Osteocyte (in vitro differentiated cells): ENCODE measurements around the gene IGHMBP2. TPM values are rescaled to one million over a fixed set of nuclear protein-coding genes. Genes with fewer than 3 reads are reported as not detected.
"Not testable (repeated sequence)": the region's sequence is repeated elsewhere in the genome, so short reads cannot be mapped to it uniquely, and the experiment has no call there.

Experiments used
- DNase-seq: peaks from one replicate; pipeline ENCODE4 v3.0.0; 2021; ENCODE audit warnings: mixed read lengths; ENCODE audit not compliant: unreplicated experiment; ENCODE audit errors: extremely low spot score
- H3K27ac Mint-ChIP-seq: one replicate; pipeline ENCODE4 v1.8.0; 2021; ENCODE audit warnings: mild to moderate bottlenecking, mixed read lengths; ENCODE audit not compliant: unreplicated experiment
- H3K27me3 Mint-ChIP-seq: one replicate; pipeline ENCODE4 v1.8.0; 2021; ENCODE audit warnings: mixed read lengths; ENCODE audit not compliant: unreplicated experiment
- H3K36me3 Mint-ChIP-seq: one replicate; pipeline ENCODE4 v1.8.0; 2021; ENCODE audit warnings: mixed read lengths; ENCODE audit not compliant: unreplicated experiment
- H3K4me1 Mint-ChIP-seq: one replicate; pipeline ENCODE4 v1.8.0; 2021; ENCODE audit warnings: mixed read lengths; ENCODE audit not compliant: unreplicated experiment
- H3K4me3 Mint-ChIP-seq: one replicate; pipeline ENCODE4 v1.8.0; 2021; ENCODE audit warnings: mild to moderate bottlenecking, moderate library complexity, mixed read lengths; ENCODE audit not compliant: unreplicated experiment
- H3K9me3 Mint-ChIP-seq: one replicate; pipeline ENCODE4 v1.8.0; 2021; ENCODE audit warnings: mixed read lengths; ENCODE audit not compliant: unreplicated experiment
- long read RNA-seq: library from polyadenylated mRNA; unstranded; transcript quantifications from one replicate; pipeline ENCODE4 v2.0.0, GENCODE V29; 2021
- total RNA-seq: library from RNA; stranded (reverse); gene quantifications from 2 replicates; pipeline ENCODE4 v1.2.1, GENCODE V29; 2021
- TF ChIP-seq, protein P1 (sequence below): fragments of 200-600 bp; sonication (generic); IDR thresholded peaks from 2 replicates; pipeline ENCODE4 v1.5.0; 2021; ENCODE audit warnings: antibody characterized with exemption, mild to moderate bottlenecking, moderate library complexity

The IGHMBP2 gene
- total RNA-seq = 29.7 and 30.5 TPM in 2 replicates
- long read RNA-seq, partial matches to known transcripts = 8 of 12 reads
- long read RNA-seq, other reads (novel, unspliced or antisense) = 4 of 12 reads

DNA sequence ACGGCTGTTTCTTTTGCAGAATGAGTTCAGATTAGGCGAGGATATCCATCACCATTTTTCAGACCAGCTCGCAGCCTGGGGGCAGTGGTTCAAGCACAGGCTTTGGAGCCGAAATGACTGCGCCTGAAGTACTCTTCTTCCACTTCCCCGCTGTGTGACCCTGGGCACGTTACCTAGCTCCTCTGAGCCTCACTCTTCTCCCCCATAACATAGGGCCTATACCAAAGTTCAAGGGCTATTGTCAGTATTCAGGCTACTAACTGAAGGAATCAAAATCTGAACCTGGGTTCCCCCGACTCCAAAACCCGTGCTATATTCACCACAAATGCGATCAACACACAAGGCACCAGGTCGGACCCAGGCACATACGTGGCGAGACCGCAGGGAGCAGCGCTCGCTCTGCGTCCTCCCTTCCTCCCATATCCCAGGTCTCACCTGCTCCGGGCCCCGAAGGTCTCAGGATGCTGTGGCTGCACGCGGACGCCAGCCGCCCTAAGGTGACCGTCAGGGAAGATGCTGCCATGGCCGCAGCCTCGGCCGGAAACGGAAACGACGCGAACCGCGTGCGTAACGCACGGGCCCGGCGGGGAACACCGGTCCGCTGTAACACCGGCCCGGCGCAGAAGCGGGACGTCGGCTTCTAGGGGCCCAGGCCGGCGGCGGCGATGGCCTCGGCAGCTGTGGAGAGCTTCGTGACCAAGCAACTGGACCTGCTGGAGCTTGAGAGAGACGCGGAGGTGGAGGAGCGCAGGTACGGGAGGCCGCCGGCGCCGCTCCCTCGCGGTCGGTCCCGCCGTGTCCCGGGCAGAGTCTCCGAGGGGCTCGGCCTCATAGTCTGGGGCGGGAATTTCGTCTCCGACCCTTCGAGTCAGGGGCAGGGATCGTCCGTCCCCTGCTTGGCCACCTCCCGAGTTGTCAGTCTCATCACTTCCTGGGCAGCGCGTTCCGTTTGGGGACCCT is at the start of gene IGHMBP2, which contains the start of gene MRPL21:
Gene IGHMBP2, plus strand, starts transcription at position 604 of the 960 bp plus-strand sequence. Its CDS starts 62 bp downstream, at position 666.
Gene MRPL21, minus strand, starts transcription at position 545 of the 960 bp plus-strand sequence. Its CDS starts 22 bp downstream, at position 523.
- peaks cover 27% of the 10 kb centered on the region for H3K36me3 Mint-ChIP-seq
- no peaks in the 10 kb centered on the region for H3K9me3 Mint-ChIP-seq
- peaks cover 36% of the 10 kb centered on the region for H3K4me1 Mint-ChIP-seq
- H3K27me3 Mint-ChIP-seq = no peaks in the 10 kb centered on the region
- DNase-seq = peak; percentile 94
- H3K27ac Mint-ChIP-seq = peak within 1 kb of the TSS; percentile 94
- peak within 1 kb of the TSS; percentile 99 for H3K4me3 Mint-ChIP-seq
- TF ChIP-seq, protein P1, sequence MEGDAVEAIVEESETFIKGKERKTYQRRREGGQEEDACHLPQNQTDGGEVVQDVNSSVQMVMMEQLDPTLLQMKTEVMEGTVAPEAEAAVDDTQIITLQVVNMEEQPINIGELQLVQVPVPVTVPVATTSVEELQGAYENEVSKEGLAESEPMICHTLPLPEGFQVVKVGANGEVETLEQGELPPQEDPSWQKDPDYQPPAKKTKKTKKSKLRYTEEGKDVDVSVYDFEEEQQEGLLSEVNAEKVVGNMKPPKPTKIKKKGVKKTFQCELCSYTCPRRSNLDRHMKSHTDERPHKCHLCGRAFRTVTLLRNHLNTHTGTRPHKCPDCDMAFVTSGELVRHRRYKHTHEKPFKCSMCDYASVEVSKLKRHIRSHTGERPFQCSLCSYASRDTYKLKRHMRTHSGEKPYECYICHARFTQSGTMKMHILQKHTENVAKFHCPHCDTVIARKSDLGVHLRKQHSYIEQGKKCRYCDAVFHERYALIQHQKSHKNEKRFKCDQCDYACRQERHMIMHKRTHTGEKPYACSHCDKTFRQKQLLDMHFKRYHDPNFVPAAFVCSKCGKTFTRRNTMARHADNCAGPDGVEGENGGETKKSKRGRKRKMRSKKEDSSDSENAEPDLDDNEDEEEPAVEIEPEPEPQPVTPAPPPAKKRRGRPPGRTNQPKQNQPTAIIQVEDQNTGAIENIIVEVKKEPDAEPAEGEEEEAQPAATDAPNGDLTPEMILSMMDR = no peak

DNA sequence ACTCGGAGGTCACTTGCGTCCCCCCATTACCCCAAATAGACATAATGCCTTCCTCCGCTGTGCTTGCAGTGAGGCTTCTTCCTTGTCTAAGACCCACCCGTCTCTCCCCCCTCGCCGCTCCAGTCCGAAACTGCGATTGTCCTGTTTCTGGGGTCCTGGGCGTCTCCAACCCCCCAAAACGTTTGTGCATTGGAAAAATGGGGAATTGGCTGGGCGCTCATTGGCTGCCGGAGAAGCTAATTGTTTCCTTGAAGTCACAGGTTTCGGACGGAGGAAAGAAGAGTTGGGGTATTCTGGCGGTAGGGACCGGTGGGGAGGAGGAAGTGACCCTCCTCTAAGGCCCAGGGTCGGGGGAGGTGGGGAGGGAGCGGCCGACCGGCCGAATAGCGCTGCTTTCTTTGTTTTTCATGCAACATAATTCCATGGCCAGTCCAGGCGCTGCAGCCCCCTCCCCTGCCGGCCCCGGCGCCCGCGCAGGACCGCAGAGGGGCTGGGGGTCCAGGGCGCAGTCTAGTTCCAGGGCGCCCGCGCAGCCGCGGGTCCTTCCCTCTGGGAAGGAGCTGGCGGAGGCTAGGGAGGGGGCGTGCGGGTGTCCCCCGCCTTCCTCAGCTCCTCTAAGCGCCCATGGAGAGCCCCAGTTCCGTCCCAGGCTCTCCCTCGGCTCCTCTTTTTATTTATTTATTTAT is 49.3 kb upstream of the IGHMBP2 start:
- Mint-ChIP-seq H3K27ac (no peak overlapping the region), H3K36me3 (no peaks in the 10 kb centered on the region), H3K27me3 (peaks cover 10% of the 10 kb centered on the region), H3K9me3 (no peaks in the 10 kb centered on the region), H3K4me3 (peak overlapping the region; percentile 57), H3K4me1 (peaks cover 11% of the 10 kb centered on the region)
- no peak for DNase-seq
- TF ChIP-seq, protein P1 = no peak

DNA sequence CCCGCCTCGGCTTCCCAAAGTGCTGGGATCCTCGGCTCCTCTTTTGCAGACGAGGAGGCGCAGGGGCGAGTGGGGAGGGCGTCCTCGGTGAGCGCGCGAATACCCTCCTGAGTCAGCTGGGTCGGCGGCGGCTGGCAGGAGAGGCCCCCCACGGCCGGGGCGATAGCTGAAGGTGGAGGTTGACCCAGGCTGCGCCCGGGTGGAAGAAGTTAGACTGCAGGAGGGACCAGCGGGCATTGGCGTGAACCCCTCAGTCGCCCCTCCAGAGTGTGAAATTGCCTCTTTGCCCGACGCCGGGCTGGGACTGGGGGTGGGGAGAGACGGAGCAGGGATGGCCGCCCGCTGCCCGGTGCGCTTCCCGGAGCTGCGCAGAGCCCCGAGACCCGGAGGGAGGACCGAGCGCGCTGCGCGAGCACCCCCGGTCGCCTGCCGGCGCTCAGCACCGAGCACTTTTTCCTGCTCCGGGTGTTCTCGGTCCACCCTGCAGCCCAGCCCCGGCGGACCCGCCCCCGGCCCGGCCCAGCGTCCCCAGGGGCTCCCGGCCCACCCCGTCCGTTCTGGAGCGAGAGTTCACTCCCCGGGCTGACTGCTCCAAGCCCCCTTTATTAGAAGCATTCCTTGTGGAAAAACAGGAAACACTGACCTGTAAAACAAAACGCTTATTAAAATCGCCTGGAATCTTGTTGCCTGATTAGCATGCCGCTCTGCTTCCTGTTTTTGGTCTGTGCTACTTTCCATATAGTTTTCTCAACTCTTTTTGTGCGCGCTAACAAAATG is 48.3 kb upstream of the IGHMBP2 start:
- Mint-ChIP-seq H3K4me1 (peaks cover 11% of the 10 kb centered on the region), H3K9me3 (no peaks in the 10 kb centered on the region), H3K36me3 (no peaks in the 10 kb centered on the region), H3K4me3 (peak overlapping the region; percentile 67), H3K27ac (peak overlapping the region; percentile 44), H3K27me3 (peaks cover 10% of the 10 kb centered on the region)
- no peak for DNase-seq
- TF ChIP-seq, protein P1 = peak; percentile 45

GRCh38 chr11:68856425-68857030 is 47.2 kb upstream of the IGHMBP2 start:
- H3K27me3 Mint-ChIP-seq, H3K4me3 Mint-ChIP-seq, H3K27ac Mint-ChIP-seq, H3K36me3 Mint-ChIP-seq, H3K9me3 Mint-ChIP-seq, DNase-seq: not testable (repeated sequence)
- peaks cover 11% of the 10 kb centered on the region for H3K4me1 Mint-ChIP-seq

- H3K27me3 Mint-ChIP-seq = peaks cover 8% of the 10 kb centered on the region
- peaks cover 11% of the 10 kb centered on the region for H3K4me1 Mint-ChIP-seq
- TF ChIP-seq, protein P1 = no peak
- H3K27ac Mint-ChIP-seq = no peak overlapping the region
- DNase-seq = no peak
- H3K4me3 Mint-ChIP-seq = no peak overlapping the region
- no peaks in the 10 kb centered on the region for H3K36me3 Mint-ChIP-seq
- H3K9me3 Mint-ChIP-seq = no peaks in the 10 kb centered on the region
Observed at GRCh38 chr11:68857037-68857586, 46.6 kb upstream of the IGHMBP2 start.
